ENCODE data around the gene VPS37D.
"Not testable (repeated sequence)": the region's sequence is repeated elsewhere in the genome, so short reads cannot be mapped to it uniquely, and the experiment has no call there.

Gene VPS37D

GRCh38 chr7:73706126-73707044 is 38.8 kb downstream of the VPS37D start:
- no peak for DNase-seq (ENCODE audit: low read depth, low spot score)

GRCh38 chr7:73707045-73707631 is 39.5 kb downstream of the VPS37D start:
- DNase-seq (ENCODE audit: low read depth, low spot score), result no peak

GRCh38 chr7:73708961-73709549 is 41.4 kb downstream of the VPS37D start:
- DNase-seq (ENCODE audit: low read depth, low spot score), result no peak

GRCh38 chr7:73712773-73713172 is 45.1 kb downstream of the VPS37D start:
- no peak for DNase-seq (ENCODE audit: low read depth, low spot score)

- not testable (repeated sequence) for DNase-seq (ENCODE audit: low read depth, low spot score)
These were observed 45.7 kb downstream of the VPS37D start for GRCh38 chr7:73713319-73713718.

- peak; percentile 78 for DNase-seq (ENCODE audit: low read depth, low spot score)
These were observed 48.2 kb downstream of the VPS37D start for GRCh38 chr7:73715648-73716317.

GRCh38 chr7:73716318-73716890 is 48.8 kb downstream of the VPS37D start:
- DNase-seq (ENCODE audit: low read depth, low spot score), result no peak

GRCh38 chr7:73717025-73717807 is 49.6 kb downstream of the VPS37D start:
- no peak for DNase-seq (ENCODE audit: low read depth, low spot score)

- no peak for DNase-seq (ENCODE audit: low read depth, low spot score)
These were observed 50.4 kb downstream of the VPS37D start for GRCh38 chr7:73717991-73718405.

- DNase-seq (ENCODE audit: low read depth, low spot score), result no peak
These were observed 50.8 kb downstream of the VPS37D start for GRCh38 chr7:73718438-73718881.

- no peak for DNase-seq (ENCODE audit: low read depth, low spot score)
These were observed 51.5 kb downstream of the VPS37D start, which contains the start of gene STX1A for GRCh38 chr7:73718905-73719805. STX1A (minus strand) TSS chr7:73719669; CDS start chr7:73719631, 38 bp downstream.

GRCh38 chr7:73719806-73720169 is 52.2 kb downstream of the VPS37D start:
- no peak for DNase-seq (ENCODE audit: low read depth, low spot score)

GRCh38 chr7:73720443-73720842 is 52.8 kb downstream of the VPS37D start:
- not testable (repeated sequence) for DNase-seq (ENCODE audit: low read depth, low spot score)

- no peak for DNase-seq (ENCODE audit: low read depth, low spot score)
These were observed 53.8 kb downstream of the VPS37D start for GRCh38 chr7:73721377-73721817.
